Neural cell (in vitro differentiated cells): Measurements from ENCODE around the gene AKR1B15. TPM values are rescaled to one million over a fixed set of nuclear protein-coding genes. Genes with fewer than 3 reads are reported as not detected.

Experiments used
- H2AFZ ChIP-seq: fragments of 200-600, 300-800 bp; sonication (generic), shearing (Covaris generic); 2 replicates; pipeline ENCODE4 v1.6.0; 2014; ENCODE audit warnings: low read depth, mild to moderate bottlenecking, antibody characterized with exemption, low read length, moderate library complexity
- H3F3A ChIP-seq: fragments of 200-600 bp; shearing (Covaris generic); 2 replicates; pipeline ENCODE4 v1.6.1; 2016; ENCODE audit warnings: mild to moderate bottlenecking, moderate library complexity, mixed read lengths, antibody characterized with exemption, low read length; ENCODE audit not compliant: insufficient read depth, poor library complexity, severe bottlenecking
- H3K27ac ChIP-seq: fragments of 200-600, 300-800 bp; sonication (generic), shearing (Covaris generic); 2 replicates; pipeline ENCODE4 v1.5.1; 2014; ENCODE audit warnings: mild to moderate bottlenecking, low read length, moderate library complexity
- H3K27me3 ChIP-seq: fragments of 300-800, 200-600 bp; sonication (generic), shearing (Covaris generic); 2 replicates; pipeline ENCODE4 v1.6.0; 2014; ENCODE audit warnings: mild to moderate bottlenecking, low read depth, low read length, moderate library complexity; ENCODE audit not compliant: insufficient read depth
- H3K36me3 ChIP-seq: fragments of 300-800, 200-600 bp; sonication (generic), shearing (Covaris generic); 2 replicates; pipeline ENCODE4 v1.5.1; 2014; ENCODE audit warnings: mild to moderate bottlenecking, antibody characterized with exemption, low read length, moderate library complexity; ENCODE audit not compliant: insufficient read depth
- H3K4me2 ChIP-seq: fragments of 300-800, 200-600 bp; sonication (generic), shearing (Covaris generic); 2 replicates; pipeline ENCODE4 v1.6.0; 2014; ENCODE audit warnings: mild to moderate bottlenecking, low read length
- H3K4me3 ChIP-seq: fragments of 300-800, 200-600 bp; sonication (generic), shearing (Covaris generic); 2 replicates; pipeline ENCODE4 v1.5.1; 2014; ENCODE audit warnings: mild to moderate bottlenecking, low read length, moderate library complexity
- H3K79me2 ChIP-seq: fragments of 200-600 bp; shearing (Covaris generic); replicated peaks from 2 replicates; pipeline ENCODE4 v1.6.0; 2014; ENCODE audit warnings: mild to moderate bottlenecking, low read length, moderate library complexity; ENCODE audit not compliant: insufficient read depth
- H3K9ac ChIP-seq: fragments of 300-800, 200-600 bp; sonication (generic), shearing (Covaris generic); 2 replicates; pipeline ENCODE4 v1.6.1; 2016; ENCODE audit warnings: mild to moderate bottlenecking, low read length, mixed read lengths
- H3K9me2 ChIP-seq: fragments of 200-600 bp; shearing (Covaris generic); 2 replicates; pipeline ENCODE4 v1.6.1; 2016; ENCODE audit warnings: mild to moderate bottlenecking, low read length, mixed read lengths; ENCODE audit not compliant: insufficient read depth
- H3K9me3 ChIP-seq: fragments of 200-600, 300-800 bp; sonication (generic), shearing (Covaris generic); 2 replicates; pipeline ENCODE4 v1.6.1; 2016; ENCODE audit warnings: mild to moderate bottlenecking, mixed run types, low read length, moderate library complexity, mixed read lengths
- H4K20me1 ChIP-seq: fragments of 200-600 bp; shearing (Covaris generic); 2 replicates; pipeline ENCODE4 v1.6.1; 2016; ENCODE audit warnings: mild to moderate bottlenecking, mixed run types; ENCODE audit not compliant: insufficient read depth
- EP300 ChIP-seq: fragments of 450-650 bp; conservative IDR thresholded peaks from 2 replicates; pipeline ENCODE4 v1.6.1; 2014; ENCODE audit warnings: antibody characterized with exemption, mild to moderate bottlenecking, moderate library complexity; ENCODE audit not compliant: poor library complexity, severe bottlenecking
- EZH2 ChIP-seq: fragments of 200-600, 300-800 bp; shearing (Covaris generic), sonication (generic); IDR thresholded peaks from 2 replicates; pipeline ENCODE4 v1.6.1; 2014; ENCODE audit warnings: antibody characterized with exemption, low read length, borderline replicate concordance, mild to moderate bottlenecking; ENCODE audit not compliant: insufficient read depth, poor library complexity, severe bottlenecking
- MXI1 ChIP-seq: fragments of 450-650 bp; conservative IDR thresholded peaks from 2 replicates; pipeline ENCODE4 v1.6.1; 2014; ENCODE audit warnings: antibody characterized with exemption, mild to moderate bottlenecking; ENCODE audit not compliant: poor library complexity, severe bottlenecking
- POLR2AphosphoS5 ChIP-seq: IDR thresholded peaks from 2 replicates; pipeline ENCODE4 v1.6.1; 2012
- RAD21 ChIP-seq: fragments of 450-650 bp; conservative IDR thresholded peaks from 2 replicates; pipeline ENCODE4 v1.6.1; 2014; ENCODE audit warnings: antibody characterized with exemption, mild to moderate bottlenecking, moderate library complexity
- SMC3 ChIP-seq: fragments of 450-650 bp; conservative IDR thresholded peaks from 2 replicates; pipeline ENCODE4 v1.6.1; 2014; ENCODE audit warnings: antibody characterized with exemption, mild to moderate bottlenecking, moderate library complexity; ENCODE audit not compliant: poor library complexity
- TAF1 ChIP-seq: IDR thresholded peaks from 2 replicates; pipeline ENCODE4 v1.6.1; 2012; ENCODE audit warnings: low read depth
- polyA plus RNA-seq: library from polyadenylated mRNA; depleted of rRNA; stranded (reverse); fragments of >200 nt; gene quantifications from 2 replicates; pipeline ENCODE4 v1.2.3, GENCODE V29; 2014
- TF ChIP-seq, protein P1 (sequence below): fragments of 450-650 bp; IDR thresholded peaks from 2 replicates; pipeline ENCODE4 v1.5.1; 2014; ENCODE audit warnings: antibody characterized with exemption, mild to moderate bottlenecking, moderate library complexity; ENCODE audit not compliant: poor library complexity, severe bottlenecking
- TF ChIP-seq, protein P2 (sequence below): IDR thresholded peaks from 2 replicates; pipeline ENCODE4 v1.6.1; 2012; ENCODE audit warnings: borderline replicate concordance

Gene AKR1B15
- polyA plus RNA-seq, 1 donor from 2014 or later, result not detected

DNA sequence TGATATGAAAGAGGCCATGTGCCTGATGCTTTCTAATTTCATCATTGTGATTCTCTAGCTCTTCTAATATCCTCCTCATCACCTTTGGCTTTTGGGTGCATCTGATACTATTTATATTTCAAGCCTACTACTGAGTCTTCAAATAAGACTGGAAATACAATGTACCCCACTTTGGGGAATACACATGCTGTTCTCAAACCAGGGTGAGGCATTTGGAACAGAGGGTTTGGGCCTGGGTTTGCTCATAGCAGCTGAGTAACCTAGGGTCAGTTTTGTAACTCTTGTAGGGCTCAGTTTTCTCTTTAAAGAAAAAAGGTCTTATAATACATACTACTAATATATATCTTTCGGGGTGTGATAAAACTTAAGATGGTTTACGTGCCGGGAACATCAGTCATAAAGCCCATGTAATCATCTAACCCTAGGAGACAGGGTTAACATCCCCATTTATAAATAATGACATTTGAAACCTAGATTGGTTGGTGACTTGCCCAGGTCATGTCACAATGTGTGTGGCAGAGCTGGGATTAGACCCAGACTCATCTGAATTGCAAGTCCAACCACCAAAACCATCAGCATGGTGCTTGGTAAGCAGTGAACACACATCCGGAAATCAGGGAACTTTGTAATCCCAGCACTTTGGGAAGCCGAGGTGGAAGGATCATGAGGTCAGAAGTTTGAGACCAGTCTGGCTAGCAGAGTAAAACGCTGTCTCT is 23.0 kb downstream of the AKR1B15 start:
- Histone ChIP-seq H3K9ac (no peak overlapping the region), H3K36me3 (no peaks in the 10 kb centered on the region), H3K27me3 (no peaks in the 10 kb centered on the region), H3K9me3 (no peaks in the 10 kb centered on the region), H3K4me3 (no peak overlapping the region), H3F3A (no peaks in the 10 kb centered on the region), H3K79me2 (no peaks in the 10 kb centered on the region), H3K4me2 (no peak overlapping the region), H3K9me2 (no peaks in the 10 kb centered on the region), H4K20me1 (no peaks in the 10 kb centered on the region), H2AFZ (no peak overlapping the region), H3K27ac (no peak overlapping the region)
- no peak for TF ChIP-seq EZH2
- TF ChIP-seq POLR2AphosphoS5, result no peak
- no peak for TF ChIP-seq EP300
- TF ChIP-seq, protein P1, sequence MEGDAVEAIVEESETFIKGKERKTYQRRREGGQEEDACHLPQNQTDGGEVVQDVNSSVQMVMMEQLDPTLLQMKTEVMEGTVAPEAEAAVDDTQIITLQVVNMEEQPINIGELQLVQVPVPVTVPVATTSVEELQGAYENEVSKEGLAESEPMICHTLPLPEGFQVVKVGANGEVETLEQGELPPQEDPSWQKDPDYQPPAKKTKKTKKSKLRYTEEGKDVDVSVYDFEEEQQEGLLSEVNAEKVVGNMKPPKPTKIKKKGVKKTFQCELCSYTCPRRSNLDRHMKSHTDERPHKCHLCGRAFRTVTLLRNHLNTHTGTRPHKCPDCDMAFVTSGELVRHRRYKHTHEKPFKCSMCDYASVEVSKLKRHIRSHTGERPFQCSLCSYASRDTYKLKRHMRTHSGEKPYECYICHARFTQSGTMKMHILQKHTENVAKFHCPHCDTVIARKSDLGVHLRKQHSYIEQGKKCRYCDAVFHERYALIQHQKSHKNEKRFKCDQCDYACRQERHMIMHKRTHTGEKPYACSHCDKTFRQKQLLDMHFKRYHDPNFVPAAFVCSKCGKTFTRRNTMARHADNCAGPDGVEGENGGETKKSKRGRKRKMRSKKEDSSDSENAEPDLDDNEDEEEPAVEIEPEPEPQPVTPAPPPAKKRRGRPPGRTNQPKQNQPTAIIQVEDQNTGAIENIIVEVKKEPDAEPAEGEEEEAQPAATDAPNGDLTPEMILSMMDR, result no peak
- no peak for TF ChIP-seq SMC3
- TF ChIP-seq, protein P2, sequence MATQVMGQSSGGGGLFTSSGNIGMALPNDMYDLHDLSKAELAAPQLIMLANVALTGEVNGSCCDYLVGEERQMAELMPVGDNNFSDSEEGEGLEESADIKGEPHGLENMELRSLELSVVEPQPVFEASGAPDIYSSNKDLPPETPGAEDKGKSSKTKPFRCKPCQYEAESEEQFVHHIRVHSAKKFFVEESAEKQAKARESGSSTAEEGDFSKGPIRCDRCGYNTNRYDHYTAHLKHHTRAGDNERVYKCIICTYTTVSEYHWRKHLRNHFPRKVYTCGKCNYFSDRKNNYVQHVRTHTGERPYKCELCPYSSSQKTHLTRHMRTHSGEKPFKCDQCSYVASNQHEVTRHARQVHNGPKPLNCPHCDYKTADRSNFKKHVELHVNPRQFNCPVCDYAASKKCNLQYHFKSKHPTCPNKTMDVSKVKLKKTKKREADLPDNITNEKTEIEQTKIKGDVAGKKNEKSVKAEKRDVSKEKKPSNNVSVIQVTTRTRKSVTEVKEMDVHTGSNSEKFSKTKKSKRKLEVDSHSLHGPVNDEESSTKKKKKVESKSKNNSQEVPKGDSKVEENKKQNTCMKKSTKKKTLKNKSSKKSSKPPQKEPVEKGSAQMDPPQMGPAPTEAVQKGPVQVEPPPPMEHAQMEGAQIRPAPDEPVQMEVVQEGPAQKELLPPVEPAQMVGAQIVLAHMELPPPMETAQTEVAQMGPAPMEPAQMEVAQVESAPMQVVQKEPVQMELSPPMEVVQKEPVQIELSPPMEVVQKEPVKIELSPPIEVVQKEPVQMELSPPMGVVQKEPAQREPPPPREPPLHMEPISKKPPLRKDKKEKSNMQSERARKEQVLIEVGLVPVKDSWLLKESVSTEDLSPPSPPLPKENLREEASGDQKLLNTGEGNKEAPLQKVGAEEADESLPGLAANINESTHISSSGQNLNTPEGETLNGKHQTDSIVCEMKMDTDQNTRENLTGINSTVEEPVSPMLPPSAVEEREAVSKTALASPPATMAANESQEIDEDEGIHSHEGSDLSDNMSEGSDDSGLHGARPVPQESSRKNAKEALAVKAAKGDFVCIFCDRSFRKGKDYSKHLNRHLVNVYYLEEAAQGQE, result no peak
- no peak for TF ChIP-seq TAF1
- no peak for TF ChIP-seq MXI1

DNA sequence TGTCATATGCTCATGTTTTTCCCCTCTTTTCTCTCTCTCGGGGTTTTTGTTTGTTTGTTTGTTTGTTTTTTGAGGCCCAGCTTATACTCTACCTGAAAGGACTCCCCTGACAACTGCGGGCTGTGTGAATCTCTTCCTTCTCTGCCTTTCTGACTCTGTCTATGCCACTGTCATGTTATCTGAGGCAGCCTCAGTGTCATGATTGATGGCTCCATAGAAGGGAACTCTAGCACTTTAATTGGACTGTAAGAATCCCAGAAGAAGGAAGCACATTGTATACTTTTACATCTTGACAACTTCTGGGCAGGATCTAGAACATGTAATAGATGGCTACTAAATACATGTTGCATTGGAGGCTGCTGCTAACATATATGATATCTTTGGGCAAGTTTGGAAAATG is 25.4 kb downstream of the AKR1B15 start:
- H3K4me3 ChIP-seq, result no peak overlapping the region
- no peak for TF ChIP-seq TAF1
- no peak for TF ChIP-seq EZH2
- TF ChIP-seq POLR2AphosphoS5, result no peak
- no peak for TF ChIP-seq RAD21
- TF ChIP-seq MXI1, result no peak
- TF ChIP-seq, protein P2, result no peak
- TF ChIP-seq, protein P1, result no peak
- no peak for TF ChIP-seq SMC3
- TF ChIP-seq EP300, result no peak
- no peaks in the 10 kb centered on the region for H3K9me3 ChIP-seq
- no peaks in the 10 kb centered on the region for H3F3A ChIP-seq
- H3K79me2 ChIP-seq, result no peaks in the 10 kb centered on the region
- H3K9me2 ChIP-seq, result no peaks in the 10 kb centered on the region
- no peak overlapping the region for H3K9ac ChIP-seq
- no peaks in the 10 kb centered on the region for H3K36me3 ChIP-seq
- H3K27me3 ChIP-seq, result no peaks in the 10 kb centered on the region
- H3K27ac ChIP-seq, result no peak overlapping the region
- no peak overlapping the region for H2AFZ ChIP-seq
- H3K4me2 ChIP-seq, result no peak overlapping the region
- no peaks in the 10 kb centered on the region for H4K20me1 ChIP-seq
